GM12878 (cell line): ENCODE measurements around the gene ROBO1. TPM values are rescaled to one million over a fixed set of nuclear protein-coding genes. Genes with fewer than 3 reads are reported as not detected.

Experiments used
- ATAC-seq: fragments of 200-7000 bp; cut with Tn5 transposase; 3 replicates; pipeline ENCODE4 v1.9.1; 2020; ENCODE audit warnings: mild to moderate bottlenecking, moderate library complexity
- BruUV-seq: library from RNA; stranded (reverse); fragments of 400-500 nt; replicated peaks from 2 replicates; lab custom pipeline; 2021; lab: Mats Ljungman, UMichigan
- CTCF ChIA-PET: fragments of 300-600 bp; sonication (Branson Sonifier 250); formaldehyde crosslinking; extraction: SDS; loops from one replicate; lab custom pipeline; 2021; ENCODE audit warnings: inconsistent platforms; lab: Yijun Ruan, JAX
- POLR2A ChIA-PET: fragments of 350-600 bp; formaldehyde crosslinking; extraction: SDS; loops from one replicate; lab custom pipeline; 2021; ENCODE audit warnings: inconsistent platforms; lab: Charles Lee
- RAD21 ChIA-PET: fragments of 300-600 bp; sonication (Branson Sonifier 250); formaldehyde crosslinking; loops from one replicate; lab custom pipeline; 2023; ENCODE audit warnings: antibody characterized with exemption; ENCODE audit not compliant: unreplicated experiment; lab: Charles Lee
- SMC1A ChIA-PET: fragments of 300-600 bp; sonication (Branson Sonifier 250); formaldehyde crosslinking; loops from one replicate; lab custom pipeline; 2023; ENCODE audit not compliant: unreplicated experiment, uncharacterized antibody; lab: Charles Lee
- DNase-seq: peaks from one replicate; pipeline ENCODE4 v3.0.0-alpha.2; 2011; ENCODE audit warnings: low read depth, low spot score
- FAIRE-seq: peaks from 3 replicates; lab custom pipeline; 2011; peaks lifted over from hg19 to GRCh38; lab: Jason Lieb, UNC
- H2AFZ ChIP-seq: 2 replicates; pipeline ENCODE4 v1.6.0; 2011; ENCODE audit warnings: low read depth, low read length, control low read depth; ENCODE audit not compliant: control insufficient read depth
- H3K27ac ChIP-seq: 2 replicates; pipeline ENCODE4 v1.5.1; 2011; ENCODE audit warnings: control low read depth; ENCODE audit not compliant: control insufficient read depth, insufficient read depth
- H3K27me3 ChIP-seq, 2 experiments: replicated peaks in 1 of 2; 2 replicates each; pipeline versions ENCODE4 v1.6.0 to v1.6.1; 2011; ENCODE audit warnings: low read length in 1 of 2; ENCODE audit not compliant: control insufficient read depth in 2 of 2, insufficient read depth in 2 of 2
- H3K36me3 ChIP-seq, 2 experiments: 2 replicates each; pipeline ENCODE4 v1.5.1; 2011; ENCODE audit warnings: low read length in 1 of 2; ENCODE audit not compliant: control insufficient read depth in 2 of 2, insufficient read depth in 2 of 2
- H3K4me1 ChIP-seq: 2 replicates; pipeline ENCODE4 v1.6.1; 2011; ENCODE audit warnings: mild to moderate bottlenecking, low read length, moderate library complexity, mixed read lengths; ENCODE audit not compliant: control insufficient read depth, insufficient read depth
- H3K4me2 ChIP-seq: 2 replicates; pipeline ENCODE4 v1.6.0; 2011; ENCODE audit warnings: control low read depth; ENCODE audit not compliant: control insufficient read depth, insufficient read depth
- H3K4me3 ChIP-seq: fragments of 200-600 bp; sonication (generic); 2 replicates; pipeline ENCODE4 v1.5.1; 2016
- H3K79me2 ChIP-seq: 2 replicates; pipeline ENCODE4 v1.6.0; 2011; ENCODE audit warnings: low read length; ENCODE audit not compliant: control insufficient read depth, insufficient read depth
- H3K9ac ChIP-seq: 2 replicates; pipeline ENCODE4 v1.8.0; 2011; ENCODE audit warnings: low read length, control low read depth, mixed read lengths; ENCODE audit not compliant: control insufficient read depth, insufficient read depth
- H3K9me3 ChIP-seq: replicated peaks from 3 replicates; pipeline ENCODE4 v1.5.1; 2011; ENCODE audit warnings: mild to moderate bottlenecking, low read length; ENCODE audit not compliant: control insufficient read depth, insufficient read depth
- H4K20me1 ChIP-seq: 2 replicates; pipeline ENCODE4 v1.6.0; 2011; ENCODE audit not compliant: control insufficient read depth, insufficient read depth
- ATF2 ChIP-seq: IDR thresholded peaks from 2 replicates; pipeline ENCODE4 v1.6.1; 2012; ENCODE audit warnings: low read length, inconsistent platforms
- CREM ChIP-seq: IDR thresholded peaks from 2 replicates; pipeline ENCODE4 v1.6.1; 2014; ENCODE audit warnings: antibody characterized with exemption, low read depth
- E2F8 ChIP-seq: fragments of 450-650 bp; IDR thresholded peaks from 2 replicates; pipeline ENCODE4 v1.6.1; 2018; ENCODE audit warnings: mild to moderate bottlenecking, low read depth, moderate library complexity; ENCODE audit not compliant: partially characterized antibody
- ELK1 ChIP-seq: IDR thresholded peaks from 2 replicates; pipeline ENCODE4 v1.6.1; 2012; ENCODE audit warnings: low read depth, low read length, improper control_type of control experiment
- NFYB ChIP-seq: IDR thresholded peaks from 2 replicates; pipeline ENCODE4 v1.6.1; 2011; ENCODE audit warnings: low read depth, mild to moderate bottlenecking, low read length, improper control_type of control experiment, moderate library complexity; ENCODE audit not compliant: insufficient read depth
- RB1 ChIP-seq: fragments of 450-650 bp; formaldehyde crosslinking; IDR thresholded peaks from 2 replicates; pipeline ENCODE4 v1.6.1; 2017; ENCODE audit warnings: mild to moderate bottlenecking, borderline replicate concordance
- SMC3 ChIP-seq: IDR thresholded peaks from 2 replicates; pipeline ENCODE4 v1.6.1; 2011; ENCODE audit warnings: low read length, improper control_type of control experiment, borderline replicate concordance
- SREBF2 ChIP-seq: IDR thresholded peaks from 2 replicates; pipeline ENCODE4 v1.6.1; 2012; ENCODE audit warnings: mild to moderate bottlenecking, low read length
- SRF ChIP-seq, 2 experiments: IDR thresholded peaks; 2 replicates each; pipeline ENCODE4 v1.6.1; 2011; ENCODE audit warnings: low read depth in 2 of 2, low read length in 2 of 2, mild to moderate bottlenecking in 1 of 2, moderate library complexity in 1 of 2
- SUPT20H ChIP-seq: IDR thresholded peaks from 2 replicates; pipeline ENCODE4 v1.6.1; 2011; ENCODE audit warnings: low read depth, mild to moderate bottlenecking, low read length, moderate library complexity, borderline replicate concordance; ENCODE audit not compliant: control insufficient read depth
- YBX1 ChIP-seq: fragments of 450-650 bp; IDR thresholded peaks from 2 replicates; pipeline ENCODE4 v1.6.1; 2016; ENCODE audit warnings: antibody characterized with exemption
- ZNF207 ChIP-seq: fragments of 450-650 bp; IDR thresholded peaks from 2 replicates; pipeline ENCODE4 v1.6.1; 2014; ENCODE audit warnings: antibody characterized with exemption, mild to moderate bottlenecking, borderline replicate concordance
- ZNF592 ChIP-seq: fragments of 450-650 bp; IDR thresholded peaks from 2 replicates; pipeline ENCODE4 v1.6.1; 2017; ENCODE audit warnings: mild to moderate bottlenecking, moderate library complexity
- in situ Hi-C: fragments of 300-500 bp; cut with MboI; formaldehyde crosslinking; loops from 9 replicates; pipeline ENCODE4 v1.14.3; 2018; ENCODE audit warnings: mixed read lengths
- intact Hi-C: fragments of 100-400 bp; cut with micrococcal nuclease; formaldehyde crosslinking; loops from one replicate; pipeline ENCODE4 v1.14.2; 2022; ENCODE audit not compliant: unreplicated experiment
- polyA plus RNA-seq, 11 experiments: library from polyadenylated mRNA; depleted of rRNA in 4 of 11; unstranded in 6 of 11; stranded (reverse) in 5 of 11; fragments of >200 nt; fragmentation: Nextera tagmentation in 4 of 11; fragmentation: Illumina TruSeq in 1 of 11; extraction: Ambion mirVana in 4 of 11; extraction: Trizol in 1 of 11; gene quantifications; 1 replicate in 1 of 11; 2 replicates in 10 of 11; pipeline versions ENCODE4 v1.2.1 to v1.2.3, GENCODE V29; 2011 to 2016; ENCODE audit warnings: inconsistent platforms in 2 of 11, missing spikeins in 2 of 11, low read depth in 1 of 11
- total RNA-seq, 4 experiments: library from RNA; depleted of rRNA in 3 of 4; stranded (reverse); fragments of >200 nt in 3 of 4; fragmentation: Illumina TruSeq in 1 of 4; extraction: Trizol in 1 of 4; gene quantifications; 2 replicates each; pipeline versions ENCODE4 v1.2.1 to v1.2.3, GENCODE V29; 2013 to 2021

The ROBO1 gene
- total and polyA plus RNA-seq, 10 of the 15 experiments (the other 5 are each of a cell fraction or from before 2014, with no cell fraction given) = 0.29 to 46.5 (median 1.2) TPM

GRCh38 chr3:78827618-78828017, 940.2 kb downstream of the ROBO1 start (continued):
- no peak for TF ChIP-seq ZNF592
- TF ChIP-seq, all 136 proteins: peak for 0

GRCh38 chr3:78825858-78826215, 942.0 kb downstream of the ROBO1 start:
- no peak overlapping the region for H3K4me3 ChIP-seq
- no peak for TF ChIP-seq E2F8
- TF ChIP-seq SMC3 = no peak
- TF ChIP-seq NFYB = no peak
- TF ChIP-seq SREBF2 = no peak
- no peak for TF ChIP-seq YBX1
- no peak for TF ChIP-seq SUPT20H
- no peak for TF ChIP-seq ATF2
- no peak for TF ChIP-seq ELK1
- TF ChIP-seq RB1 = no peak
- no peak for TF ChIP-seq ZNF207
- TF ChIP-seq CREM = no peak
- no peak for TF ChIP-seq SRF (IDR thresholded peaks at IDR 0.05; ENCODE audit: low read depth in 2 of 2, low read length in 2 of 2)

More at GRCh38 chr3:78825858-78826215, 942.0 kb downstream of the ROBO1 start:
- Histone ChIP-seq H4K20me1 (no peaks in the 10 kb centered on the region), H3K79me2 (no peaks in the 10 kb centered on the region), H3K4me2 (no peak overlapping the region), H3K9me3 (peaks cover 2% of the 10 kb centered on the region; the same call in 1 of the 3 replicates), H3K4me1 (no peaks in the 10 kb centered on the region), H3K36me3 (no peaks in the 10 kb centered on the region), H2AFZ (no peak overlapping the region), H3K27ac (no peak overlapping the region), H3K27me3 (no peaks in the 10 kb centered on the region), H3K9ac (no peak overlapping the region)
- ChIA-PET CTCF (interaction anchor here (1.2 to 1.6 kb wide), 2 partner anchors 14 to 29 kb away, joined by 3 read pairs; no protein-coding TSS in a partner anchor), RAD21 (interaction anchor here (0.8 to 2.5 kb wide), 8 partner anchors 12 to 163 kb away, joined by 3 to 7 read pairs (median 4); no protein-coding TSS in a partner anchor), POLR2A (interaction anchor here (1.0 kb wide), 1 partner anchor 13 kb away, joined by 3 read pairs; no protein-coding TSS in a partner anchor), SMC1A (interaction anchor here (0.6 to 3.3 kb wide), 13 partner anchors 8 to 95 kb away, joined by 3 to 13 read pairs (median 4); no protein-coding TSS in a partner anchor)
- intact Hi-C loops (no loop called here), in situ Hi-C loops (no loop called here)
- ATAC-seq (no peak), FAIRE-seq (no peak), DNase-seq (no peak)
- BruUV-seq = no TSS peak
